HG03103 (cell line): Measurements from ENCODE around the gene RAI1.

Experiments used
- ATAC-seq: cut with Tn5 transposase; IDR thresholded peaks from one replicate; pipeline ENCODE4 v1.9.1; 2021; ENCODE audit warnings: low read depth; ENCODE audit not compliant: unreplicated experiment

Gene RAI1

DNA sequence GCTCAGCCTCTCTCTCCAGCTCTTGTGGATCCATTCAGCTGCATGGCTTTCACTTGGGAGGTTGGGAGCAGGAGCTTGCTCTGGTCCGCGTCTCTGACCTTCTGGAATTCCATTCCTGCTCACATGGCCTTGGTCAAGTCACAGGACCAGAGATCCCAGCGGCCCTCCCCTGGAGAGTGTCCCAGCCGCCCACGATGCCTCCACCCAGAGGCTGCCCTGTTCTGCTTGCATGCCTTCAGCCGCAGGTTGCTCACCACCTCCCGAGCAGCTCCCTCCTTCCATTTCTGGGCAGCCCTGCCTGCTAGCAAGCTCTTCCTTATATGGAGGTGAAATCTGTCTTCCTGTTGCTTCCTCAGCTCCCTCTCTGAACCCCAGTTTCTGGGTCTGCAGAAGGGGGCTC is 32.6 kb downstream of the RAI1 start:
- ATAC-seq: no peak

DNA sequence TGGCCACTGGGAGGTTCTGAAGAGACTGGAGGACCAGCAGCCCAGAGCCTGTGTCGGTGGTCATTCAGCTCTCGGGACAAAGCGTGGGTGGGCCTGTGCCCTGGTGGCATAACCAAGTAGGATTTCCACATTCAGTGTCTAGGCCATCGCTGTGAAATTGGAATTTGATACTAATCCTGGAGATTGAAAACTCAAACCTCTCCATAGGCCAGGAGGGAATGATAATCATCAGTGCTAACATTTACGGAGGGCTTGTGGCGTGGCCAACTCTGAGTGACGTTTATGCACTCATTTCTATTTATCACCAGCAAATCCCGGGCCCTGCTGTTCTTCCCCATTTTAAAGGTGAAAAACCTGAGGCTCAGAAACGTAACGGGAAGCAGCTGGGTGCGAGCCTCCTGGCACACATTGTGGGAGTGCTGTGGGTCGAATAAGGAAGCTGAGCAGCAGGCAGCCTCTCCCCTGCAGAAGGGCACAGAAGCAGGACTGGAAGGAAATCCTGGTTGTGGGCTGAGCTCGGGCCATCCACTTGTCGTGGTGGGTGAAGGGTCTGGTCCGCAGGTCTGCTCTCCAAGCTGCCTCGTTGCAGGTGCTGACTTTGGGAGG is 33.1 kb downstream of the RAI1 start:
- ATAC-seq: no peak

DNA sequence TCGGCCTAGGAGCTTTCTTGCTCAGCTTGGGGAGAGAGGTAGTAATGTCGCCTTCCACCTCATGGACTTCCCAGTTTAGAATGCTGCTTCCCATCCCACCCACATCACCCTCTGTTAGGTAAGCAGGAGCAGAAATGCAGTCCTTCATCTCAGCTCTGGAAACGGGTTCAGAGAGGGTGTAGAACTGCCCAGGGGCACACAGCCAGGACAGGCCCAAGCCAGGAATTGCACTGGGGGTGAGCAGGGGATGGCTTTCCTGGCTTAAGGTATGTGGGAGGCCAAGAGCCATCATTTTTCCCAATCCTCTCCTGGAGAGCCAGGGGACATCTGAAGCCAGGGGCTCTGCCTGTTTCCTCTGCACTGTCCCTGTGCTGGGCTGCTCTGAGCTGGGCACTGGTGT is 33.6 kb downstream of the RAI1 start:
- no peak for ATAC-seq

DNA sequence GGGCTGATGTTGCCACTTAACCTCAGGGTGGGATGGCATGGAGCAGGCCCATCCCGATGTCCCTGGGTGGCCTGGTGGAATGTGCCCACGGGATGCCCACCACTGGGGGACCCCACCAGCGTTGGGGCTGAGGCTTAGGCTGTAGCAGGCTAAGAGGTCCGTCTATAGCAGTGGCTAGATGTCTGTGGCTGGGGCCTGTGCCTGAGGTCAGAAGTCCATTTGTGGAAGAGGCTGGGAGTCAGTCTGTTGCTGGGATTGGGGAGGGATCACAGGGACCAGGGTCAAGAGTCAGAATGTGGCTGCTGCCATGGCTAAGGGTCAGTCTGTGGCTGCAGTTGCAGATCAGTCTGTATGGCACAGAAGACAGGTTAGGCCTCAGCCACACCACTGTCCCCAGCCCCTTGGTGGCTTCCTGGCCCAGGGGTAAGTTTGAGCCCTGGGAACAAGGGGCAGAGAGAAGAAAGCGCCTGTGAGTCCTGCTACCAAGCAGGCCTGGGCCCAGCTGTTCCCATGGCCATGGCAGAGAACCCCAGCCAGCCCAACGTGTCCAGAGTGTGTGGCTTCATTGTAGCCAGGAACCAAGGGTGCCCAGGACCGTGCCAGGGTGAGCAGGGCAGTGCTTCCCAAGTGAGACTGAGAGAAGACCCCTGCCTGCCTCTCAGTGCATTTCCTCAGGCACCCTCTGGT is 35.7 kb downstream of the RAI1 start:
- no peak for ATAC-seq

DNA sequence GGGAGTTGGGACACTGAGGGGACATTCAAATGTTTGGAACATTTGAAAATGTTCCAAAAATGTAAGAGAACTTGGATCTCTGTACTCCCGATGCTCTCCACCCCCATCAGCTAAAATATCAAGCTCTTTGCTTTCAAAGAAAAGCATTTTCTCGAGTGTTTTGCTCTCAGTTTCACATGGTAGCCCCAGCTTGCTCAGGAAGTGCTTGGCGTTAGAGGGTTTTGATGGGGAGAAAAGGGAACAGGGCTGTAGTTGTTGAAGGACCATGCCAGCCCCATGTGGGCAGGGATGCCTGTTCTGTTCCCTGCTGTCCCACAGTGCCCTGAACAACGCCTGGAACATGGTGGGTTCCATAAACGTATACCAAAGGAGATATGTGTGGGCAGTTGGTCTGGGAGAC is 37.0 kb downstream of the RAI1 start:
- ATAC-seq: no peak

DNA sequence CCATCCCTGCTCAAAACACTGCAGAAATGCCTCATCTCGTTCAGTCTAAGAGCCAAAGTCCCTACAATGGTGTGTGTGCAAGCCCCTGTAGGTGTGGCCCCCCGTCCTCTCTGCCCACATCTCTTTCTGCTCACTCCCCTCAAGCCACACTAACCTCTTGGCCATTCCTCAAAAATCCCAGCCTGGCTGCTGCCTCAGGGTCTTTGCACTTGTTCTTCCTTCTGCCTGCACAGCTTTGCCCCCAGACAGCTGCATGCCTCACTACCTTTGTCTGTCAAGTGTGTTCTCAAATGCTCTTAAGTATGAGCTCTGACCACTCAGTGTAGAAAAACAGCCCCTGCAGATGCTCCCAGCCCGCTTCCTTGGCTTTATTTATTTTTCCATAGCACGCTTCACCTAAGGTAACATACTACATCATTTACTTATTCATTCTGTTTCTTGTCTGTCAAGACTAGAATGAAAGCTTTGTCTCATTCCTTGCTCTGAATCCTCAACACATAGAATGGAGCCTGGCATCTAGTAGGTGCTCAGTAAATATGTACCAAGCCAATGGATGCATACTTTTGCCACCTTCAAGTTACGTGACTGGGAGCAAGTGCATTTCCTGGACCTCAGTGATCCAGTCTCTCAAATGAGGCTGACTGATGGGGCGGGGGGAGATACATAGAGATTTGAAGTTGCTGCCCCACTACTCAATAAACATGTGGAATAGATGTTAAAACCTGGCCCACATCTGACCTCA is 38.1 kb downstream of the RAI1 start:
- no peak for ATAC-seq

DNA sequence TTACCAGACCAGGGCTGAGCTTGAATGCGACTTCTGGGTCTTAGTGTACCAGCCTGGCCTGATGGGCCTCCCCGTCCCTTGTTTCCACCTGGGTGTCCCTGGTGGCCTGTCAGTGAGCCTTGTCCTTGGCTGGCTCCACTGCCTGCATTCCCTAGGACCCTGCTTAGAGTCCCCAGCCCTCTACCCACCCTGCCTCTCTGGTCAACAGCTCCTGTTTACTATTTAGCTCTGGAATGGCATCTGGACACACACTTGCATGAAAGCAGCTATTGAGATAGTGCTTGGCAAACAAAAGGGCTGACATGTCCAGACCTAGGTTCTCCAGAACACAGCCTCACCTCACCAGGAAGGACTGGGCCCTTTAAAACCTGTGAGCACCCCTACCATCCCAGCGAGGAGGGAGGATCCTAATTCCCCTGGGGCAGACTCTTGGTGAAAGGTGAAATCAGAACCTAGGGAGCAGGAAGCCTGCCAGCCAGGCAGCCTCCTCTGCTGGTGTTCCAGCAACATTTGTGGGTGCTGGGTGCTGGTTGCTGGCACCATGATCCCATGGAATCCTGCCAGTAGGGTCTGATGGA is 38.8 kb downstream of the RAI1 start:
- no peak for ATAC-seq

DNA sequence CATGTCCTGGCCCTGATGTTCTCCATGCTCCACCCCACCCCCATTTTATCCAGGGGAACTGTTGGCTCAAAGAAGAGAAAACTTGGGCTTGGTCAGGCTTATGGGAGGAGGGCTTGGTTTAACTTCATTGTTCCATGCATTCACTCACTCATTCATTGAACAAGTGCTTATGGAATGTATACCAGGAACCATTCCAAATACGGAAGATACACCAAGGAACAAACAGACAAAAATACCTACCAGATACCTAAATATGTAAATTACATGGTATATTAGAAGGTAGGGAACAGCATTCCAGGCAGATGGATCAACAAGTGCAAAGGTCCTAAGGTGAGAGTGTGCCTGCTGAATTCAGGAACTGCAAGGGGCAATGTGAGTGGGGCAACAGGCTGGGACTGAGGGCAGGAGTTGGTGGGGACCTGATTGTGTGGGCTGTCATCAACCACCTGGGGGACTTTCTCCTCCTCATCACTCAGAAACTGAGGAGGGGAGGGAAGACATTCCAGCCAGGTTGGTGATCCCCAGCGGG is 39.9 kb downstream of the RAI1 start:
- no peak for ATAC-seq

DNA sequence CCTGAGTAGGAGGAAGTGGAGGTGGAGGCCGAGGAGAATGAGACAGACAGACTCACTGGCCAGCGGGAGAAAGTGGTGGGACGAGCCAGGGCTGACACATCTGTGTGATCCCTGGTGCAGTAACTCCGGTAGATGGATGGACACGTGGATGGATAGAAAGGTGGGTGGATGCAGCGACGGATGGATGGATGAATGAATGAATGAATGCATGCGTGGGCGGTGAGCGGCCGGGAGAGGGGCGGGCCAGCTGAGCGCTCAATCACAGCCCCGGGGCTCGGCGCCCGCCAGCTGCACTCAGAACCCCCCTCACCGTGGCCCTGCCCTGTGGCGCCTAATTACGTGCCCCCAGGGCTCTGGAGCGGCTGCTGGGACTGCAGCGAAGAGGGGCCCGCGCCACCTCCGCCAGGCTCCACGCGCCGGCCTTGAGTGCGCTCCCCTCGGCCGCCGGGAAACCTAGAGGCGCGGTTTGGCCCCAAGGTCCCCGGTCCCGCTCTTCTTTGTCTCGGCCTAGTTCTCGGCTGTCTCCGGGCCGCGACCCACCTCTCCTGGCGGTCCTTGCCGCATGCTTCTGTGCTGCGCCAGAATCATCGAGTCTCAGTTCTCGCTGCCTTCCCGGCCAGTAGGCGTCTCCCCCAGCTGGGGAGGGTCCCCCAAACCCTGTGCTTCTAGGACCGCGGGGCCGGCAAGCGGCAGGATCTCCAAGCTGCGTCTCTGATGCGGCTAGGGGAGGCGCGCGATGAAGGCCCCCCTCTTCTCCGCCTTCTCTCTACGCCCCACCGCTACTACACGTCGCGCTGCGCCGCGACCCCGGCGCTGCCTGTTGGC is 41.0 kb downstream of the RAI1 start:
- no peak for ATAC-seq

DNA sequence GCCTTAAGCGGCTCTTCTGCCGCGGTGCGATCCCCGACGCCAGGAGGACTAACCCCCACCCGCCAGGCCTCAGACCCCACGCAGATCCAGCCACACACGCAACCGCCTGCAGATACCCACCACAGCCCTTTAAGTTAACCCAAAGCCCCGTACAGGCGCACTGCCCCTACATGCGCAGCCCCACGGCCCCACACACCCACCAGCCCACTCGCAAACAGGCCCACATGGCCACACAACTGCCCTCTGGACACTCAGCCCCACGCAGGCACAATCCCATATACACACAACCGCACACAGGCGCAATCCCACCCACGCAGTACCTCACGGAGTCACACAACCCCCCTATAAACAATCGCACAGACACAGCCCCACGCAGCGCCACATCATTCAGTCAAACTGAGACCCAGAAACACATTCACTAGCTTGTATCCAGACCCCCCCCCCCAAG is 41.7 kb downstream of the RAI1 start:
- no peak for ATAC-seq

DNA sequence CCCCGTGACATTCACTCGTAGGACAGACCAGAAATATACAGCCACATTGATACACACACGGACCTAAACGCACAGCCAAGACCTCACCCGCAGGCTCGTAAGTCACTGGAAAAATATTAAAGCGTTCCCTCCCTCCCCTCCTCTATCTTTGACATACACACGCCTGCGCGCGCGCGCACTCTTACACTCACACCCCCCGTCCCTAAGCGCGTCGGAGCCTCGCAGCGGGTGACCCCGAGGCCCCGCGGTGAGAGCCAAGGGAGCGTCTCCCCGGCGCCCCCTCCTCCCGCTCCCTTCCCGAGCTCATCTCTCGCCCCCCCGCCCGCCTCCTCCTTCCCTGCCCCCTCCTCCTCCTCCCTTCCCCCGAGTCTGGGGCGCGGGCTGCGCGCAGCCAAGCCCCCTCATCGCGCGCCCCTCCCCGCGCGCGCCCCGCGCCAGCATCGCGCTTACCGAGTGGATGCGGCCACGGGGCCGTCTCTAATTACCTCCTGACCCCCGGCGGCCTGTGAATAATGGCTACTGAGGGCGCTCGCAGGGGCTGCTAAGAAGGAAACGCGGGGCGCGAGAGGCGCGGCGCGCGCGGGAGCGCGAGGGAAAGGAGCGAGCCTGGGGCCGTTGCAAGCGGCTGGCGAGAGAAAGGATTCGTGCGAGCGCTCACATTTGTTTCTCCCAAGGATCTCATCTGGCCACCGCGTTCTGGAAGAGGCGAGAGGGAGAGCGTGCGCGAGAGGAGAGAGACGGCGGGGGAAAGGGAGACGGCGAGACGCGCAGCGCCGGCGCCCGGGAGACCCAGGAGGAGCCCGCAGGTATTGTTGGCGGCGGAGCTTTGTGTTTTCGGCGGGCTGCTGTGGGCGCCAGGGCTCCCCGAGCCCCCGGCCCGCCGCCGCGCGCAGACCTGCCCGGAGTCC is 42.4 kb downstream of the RAI1 start:
- no peak for ATAC-seq

DNA sequence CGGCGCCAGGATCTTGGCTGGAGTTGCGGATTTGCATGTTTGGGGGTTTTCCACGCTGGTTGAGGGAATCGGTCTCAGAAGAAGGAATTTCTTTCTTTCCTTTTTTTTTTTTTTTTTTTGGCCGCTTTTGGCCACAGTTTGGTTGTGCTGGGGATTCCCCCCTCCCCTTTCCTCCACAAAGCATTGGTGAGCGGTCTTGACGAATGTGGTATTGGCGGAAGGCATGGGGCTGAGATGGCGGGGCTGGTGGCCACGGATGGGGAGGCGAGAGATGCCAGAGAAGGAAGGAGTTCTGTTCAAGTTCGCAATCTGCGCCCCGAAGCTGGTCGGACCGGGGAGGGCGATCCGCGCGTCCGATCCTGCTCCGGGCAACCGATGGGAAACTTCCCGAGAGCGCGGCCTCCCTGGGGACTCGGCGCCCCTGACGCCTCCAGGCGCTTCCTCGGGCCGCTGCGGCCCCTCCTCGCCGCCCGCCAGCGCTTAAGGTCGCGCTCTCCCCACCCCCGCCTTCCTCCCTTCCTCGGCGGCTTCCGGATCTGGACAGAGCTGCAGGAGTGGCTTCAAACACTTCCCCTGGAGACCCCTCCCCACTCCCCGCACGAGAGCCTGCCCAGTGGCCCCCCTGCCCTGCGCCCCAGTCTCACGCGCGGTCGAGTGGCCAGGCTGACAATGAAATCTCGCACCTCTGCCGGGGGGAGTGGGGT is 43.2 kb downstream of the RAI1 start:
- ATAC-seq: no peak

DNA sequence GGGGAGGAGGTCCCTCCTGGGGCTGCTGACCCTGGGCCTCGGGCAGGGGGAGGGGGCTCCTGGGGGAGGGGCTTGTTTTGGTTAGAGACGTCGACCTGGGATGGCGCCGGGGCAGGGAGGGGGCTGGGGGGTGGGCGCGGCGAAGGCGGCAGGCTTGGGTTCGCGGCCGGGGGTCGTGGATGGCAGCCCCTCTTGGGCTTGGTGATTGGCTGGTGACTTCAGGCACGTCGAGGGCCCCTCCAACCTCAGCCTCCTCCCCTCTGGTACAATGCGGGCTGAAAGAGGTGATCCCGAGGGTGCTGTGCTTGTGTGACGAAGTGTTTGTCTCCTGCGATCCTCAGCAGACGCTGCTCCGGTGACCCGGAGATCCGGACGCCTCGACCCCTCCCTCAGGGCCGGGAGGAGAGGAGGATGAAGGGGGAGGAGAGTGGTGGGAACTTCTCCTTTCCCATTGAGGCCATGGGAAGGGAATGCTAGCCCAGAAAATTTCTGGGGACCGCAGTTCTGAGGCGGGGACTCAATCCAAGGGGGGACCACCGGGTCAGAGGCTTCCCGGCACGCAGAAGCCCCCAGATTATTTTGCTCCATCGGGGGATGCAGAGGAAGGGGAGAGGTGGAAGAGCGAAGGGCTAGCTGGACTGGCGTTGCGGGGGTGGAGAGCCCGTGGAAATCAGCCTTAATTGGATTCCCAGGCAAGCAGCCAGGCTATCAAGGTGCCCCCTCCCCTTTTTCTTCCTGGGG is 43.9 kb downstream of the RAI1 start:
- ATAC-seq: no peak

DNA sequence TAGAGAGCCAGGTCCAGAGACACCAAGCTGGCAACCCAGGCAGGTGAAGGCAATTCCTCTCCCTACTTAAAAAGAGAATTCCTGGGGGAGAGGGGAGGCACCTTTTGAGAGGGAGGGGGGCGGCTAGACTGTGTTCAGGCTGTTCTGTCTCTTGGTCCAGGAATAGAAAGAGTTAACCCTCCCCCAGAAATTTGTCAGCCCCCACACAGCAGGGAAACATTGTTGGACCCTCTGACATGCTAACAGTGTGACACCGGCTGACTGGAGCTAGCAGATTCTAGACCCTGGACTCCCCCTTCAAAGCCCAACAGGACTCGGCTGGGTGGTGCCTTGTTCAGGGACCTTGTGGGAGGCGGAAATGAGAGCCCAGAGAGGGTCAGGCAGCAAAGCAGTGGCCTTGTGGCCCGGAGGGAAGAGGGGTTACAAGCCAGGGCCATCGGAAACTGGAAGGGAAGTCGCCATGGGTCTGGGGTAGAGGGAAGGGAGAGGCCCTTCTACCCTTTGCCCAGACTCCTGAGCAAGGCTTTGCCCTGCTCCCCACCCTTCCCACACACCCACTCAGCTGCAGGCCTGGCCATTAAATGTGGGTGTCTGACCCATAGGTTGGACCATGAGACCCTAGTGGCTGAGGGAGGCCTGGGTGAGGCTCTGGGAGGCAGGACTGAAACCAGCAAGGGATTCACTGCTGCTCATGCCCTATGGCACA is 44.6 kb downstream of the RAI1 start:
- no peak for ATAC-seq

DNA sequence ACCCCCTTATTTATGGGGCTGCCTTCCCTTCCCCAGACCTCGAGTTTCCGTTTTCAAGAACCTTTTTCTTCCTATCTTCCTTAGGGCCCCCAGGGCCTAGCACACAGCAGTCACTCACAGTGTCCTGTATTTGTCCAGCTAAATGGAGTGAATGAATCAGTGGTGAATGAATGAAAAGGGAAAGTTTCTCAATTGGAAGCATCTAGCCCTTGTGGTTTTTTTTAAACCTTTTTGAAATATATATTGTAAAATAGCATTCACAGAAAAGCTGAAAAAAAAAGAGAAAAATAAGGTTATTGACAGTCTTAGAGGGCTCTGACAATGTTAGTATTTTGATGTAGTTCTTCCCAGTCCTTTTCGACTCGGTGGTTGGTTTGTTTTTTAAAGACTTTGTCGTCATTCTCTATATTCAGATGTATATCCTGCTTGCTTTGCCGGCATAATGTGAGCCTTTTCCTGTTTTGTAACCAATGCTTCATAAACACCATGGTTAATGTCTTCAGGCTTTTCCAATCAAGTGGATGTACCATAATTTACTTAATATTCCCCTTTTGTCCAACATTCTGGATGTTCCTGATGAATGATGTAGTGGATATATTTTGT is 45.3 kb downstream of the RAI1 start:
- no peak for ATAC-seq

DNA sequence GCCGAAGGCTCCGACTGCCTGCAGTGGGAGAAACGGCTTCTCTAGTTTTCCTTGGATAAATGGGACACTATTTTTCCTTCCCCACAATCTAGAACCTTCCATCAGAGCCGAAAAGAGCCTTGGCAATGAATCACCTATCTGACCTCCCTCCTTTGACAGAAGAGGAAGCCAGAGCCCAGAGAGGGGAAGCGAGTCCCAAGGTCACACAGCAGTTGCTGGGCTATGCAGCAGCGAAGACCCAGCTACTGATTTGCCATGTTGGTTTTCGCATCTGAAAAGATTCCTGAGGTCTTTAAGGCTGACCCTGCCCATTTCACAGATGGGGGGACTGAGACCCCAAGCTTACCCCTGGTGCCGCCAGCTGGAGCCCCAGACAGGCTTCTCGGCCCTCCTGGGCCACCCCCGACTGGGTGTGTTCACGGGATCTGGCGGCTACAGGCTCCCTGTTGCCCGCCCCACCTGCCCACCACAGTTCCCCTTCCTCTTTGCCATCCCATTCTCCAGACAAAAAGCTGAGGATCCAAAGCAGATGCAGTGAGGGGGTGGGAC is 45.9 kb downstream of the RAI1 start:
- ATAC-seq: no peak

DNA sequence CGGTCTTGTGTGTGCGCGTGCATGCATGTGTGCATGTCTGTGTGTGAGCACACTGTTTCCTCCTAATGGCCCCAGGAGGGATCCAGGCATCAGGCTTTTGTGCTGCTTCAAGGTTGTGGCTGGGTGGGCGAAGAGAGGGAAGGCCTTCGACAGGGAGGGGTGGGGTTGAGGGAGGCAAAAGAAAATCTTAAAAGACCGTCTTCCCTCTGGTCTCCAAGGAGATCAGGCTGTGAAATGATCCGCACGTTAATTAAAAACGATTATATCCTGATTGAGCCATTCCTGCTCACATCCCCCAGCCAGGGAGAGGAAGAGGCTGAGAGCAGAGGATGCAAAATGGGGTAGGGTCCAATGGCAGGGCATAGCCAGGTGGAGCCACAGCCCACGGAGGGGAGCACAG is 46.9 kb downstream of the RAI1 start:
- no peak for ATAC-seq
